ENCODE results near the gene PSME3.
A peak's percentile ranks its signal among the peaks of the same experiment; 100 is the strongest.

Gene PSME3, protein sequence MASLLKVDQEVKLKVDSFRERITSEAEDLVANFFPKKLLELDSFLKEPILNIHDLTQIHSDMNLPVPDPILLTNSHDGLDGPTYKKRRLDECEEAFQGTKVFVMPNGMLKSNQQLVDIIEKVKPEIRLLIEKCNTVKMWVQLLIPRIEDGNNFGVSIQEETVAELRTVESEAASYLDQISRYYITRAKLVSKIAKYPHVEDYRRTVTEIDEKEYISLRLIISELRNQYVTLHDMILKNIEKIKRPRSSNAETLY

DNA sequence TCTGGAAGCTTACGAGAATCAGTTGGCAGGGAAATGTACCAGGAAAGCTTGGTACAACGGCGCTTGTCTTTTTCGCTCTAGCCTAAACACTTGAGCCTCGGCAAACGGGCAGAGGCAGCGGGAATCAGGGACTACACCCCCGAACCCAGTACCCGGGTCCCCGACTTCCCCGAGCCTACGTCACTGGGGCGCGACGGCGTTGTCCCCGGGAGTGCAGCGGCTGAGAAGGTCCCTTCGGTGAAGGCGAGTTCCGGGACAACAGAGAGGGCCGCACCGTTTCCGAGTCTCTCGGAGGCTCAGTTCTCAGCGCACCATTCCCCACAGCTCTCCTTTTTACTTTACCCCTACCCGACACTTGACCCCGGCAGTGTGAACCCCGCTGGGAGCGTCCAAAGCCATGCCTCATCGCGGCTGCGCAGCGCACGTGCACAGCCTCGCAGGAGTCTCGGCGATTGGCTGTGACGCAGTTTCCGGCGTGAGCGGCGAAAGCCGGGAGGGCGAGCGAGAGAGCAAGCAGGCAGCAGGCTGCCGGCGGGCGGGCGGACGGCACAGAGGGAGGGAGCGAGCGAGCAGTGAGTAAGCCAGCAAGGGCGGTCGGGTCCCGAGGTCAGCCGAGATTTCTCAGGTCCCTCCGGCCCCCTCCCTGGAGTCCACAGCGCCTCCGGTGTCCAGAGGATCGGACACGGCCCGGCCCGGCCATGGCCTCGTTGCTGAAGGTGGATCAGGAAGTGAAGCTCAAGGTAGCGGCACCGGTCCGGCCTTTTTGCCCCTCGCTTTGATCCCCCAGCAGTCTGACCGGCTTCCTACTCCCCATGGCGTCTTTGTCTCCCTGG, at the start of gene PSME3:
Gene PSME3 (plus strand): TSS at position 464 of the 833 bp plus-strand sequence. CDS start 235 bp downstream, at position 699.
- DNase-seq (ENCODE audit: low read depth in 1 of 2, low spot score in 1 of 2), result peak; percentile 75 to 84

DNA sequence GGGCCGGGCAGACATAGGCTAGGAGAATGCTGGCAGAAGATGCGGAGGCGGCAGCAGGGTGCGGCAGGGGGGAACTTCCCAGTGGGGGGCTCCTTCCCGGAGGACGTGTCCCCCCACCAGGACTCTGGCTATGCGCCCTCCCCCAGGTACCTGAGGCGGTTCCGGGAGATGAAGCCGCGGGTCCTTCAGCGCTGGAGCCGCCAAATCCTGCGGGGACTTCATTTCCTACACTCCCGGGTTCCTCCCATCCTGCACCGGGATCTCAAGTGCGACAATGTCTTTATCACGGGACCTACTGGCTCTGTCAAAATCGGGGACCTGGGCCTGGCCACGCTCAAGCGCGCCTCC, 49.4 kb upstream of the PSME3 start:
- no peak for DNase-seq (ENCODE audit: low read depth in 1 of 2, low spot score in 1 of 2)

DNA sequence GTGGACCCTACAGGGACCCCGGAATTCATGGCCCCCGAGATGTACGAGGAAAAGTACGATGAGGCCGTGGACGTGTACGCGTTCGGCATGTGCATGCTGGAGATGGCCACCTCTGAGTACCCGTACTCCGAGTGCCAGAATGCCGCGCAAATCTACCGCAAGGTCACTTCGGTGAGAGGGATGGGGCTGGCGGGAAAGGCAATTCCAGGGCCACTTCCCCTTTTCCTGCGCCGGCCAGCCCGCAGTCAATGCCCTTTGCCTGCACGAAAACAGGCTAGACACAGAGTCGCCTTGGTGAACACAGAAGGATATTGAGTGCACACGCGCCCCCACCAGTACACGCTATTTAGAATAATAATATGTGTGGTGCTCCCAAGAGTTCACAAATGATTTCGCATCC, 48.8 kb upstream of the PSME3 start:
- DNase-seq (ENCODE audit: low read depth in 1 of 2, low spot score in 1 of 2), result no peak

DNA sequence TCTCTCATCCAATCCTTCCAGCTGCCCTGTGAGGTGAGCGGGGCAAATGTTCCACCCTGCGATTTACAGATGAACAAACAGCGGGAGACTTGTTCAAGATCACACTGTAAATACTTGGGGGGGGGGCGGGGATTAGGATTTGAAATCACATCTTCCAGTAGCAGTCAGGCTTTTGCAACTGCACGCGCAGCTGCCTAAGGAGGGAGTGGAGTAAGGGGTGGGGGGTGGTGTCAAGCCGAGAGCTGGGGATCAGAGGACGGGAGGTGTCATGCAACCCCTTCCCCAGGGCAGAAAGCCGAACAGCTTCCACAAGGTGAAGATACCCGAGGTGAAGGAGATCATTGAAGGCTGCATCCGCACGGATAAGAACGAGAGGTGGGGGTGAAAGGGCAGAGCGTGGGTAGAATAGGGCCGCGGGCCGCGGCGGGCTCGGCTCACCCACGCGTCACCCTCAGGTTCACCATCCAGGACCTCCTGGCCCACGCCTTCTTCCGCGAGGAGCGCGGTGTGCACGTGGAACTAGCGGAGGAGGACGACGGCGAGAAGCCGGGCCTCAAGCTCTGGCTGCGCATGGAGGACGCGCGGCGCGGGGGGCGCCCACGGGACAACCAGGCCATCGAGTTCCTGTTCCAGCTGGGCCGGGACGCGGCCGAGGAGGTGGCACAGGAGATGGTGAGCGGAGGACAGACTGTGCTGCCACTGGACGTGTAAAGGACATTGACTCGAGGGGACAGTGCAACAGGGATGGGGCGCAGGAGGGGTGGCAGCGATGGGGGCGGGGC, 48.2 kb upstream of the PSME3 start:
- DNase-seq (ENCODE audit: low read depth in 1 of 2, low spot score in 1 of 2), result no peak

DNA sequence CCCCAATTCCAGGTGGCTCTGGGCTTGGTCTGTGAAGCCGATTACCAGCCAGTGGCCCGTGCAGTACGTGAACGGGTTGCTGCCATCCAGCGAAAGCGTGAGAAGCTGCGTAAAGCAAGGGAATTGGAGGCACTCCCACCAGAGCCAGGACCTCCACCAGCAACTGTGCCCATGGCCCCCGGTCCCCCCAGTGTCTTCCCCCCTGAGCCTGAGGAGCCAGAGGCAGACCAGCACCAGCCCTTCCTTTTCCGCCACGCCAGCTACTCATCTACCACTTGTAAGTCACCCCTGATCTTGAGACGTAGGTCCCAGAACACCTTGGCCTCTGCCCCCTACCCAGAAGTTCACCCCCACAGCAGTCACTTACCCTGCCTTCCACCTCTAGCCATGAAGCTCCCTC, 45.9 kb upstream of the PSME3 start:
- DNase-seq (ENCODE audit: low read depth in 1 of 2, low spot score in 1 of 2), result no peak

DNA sequence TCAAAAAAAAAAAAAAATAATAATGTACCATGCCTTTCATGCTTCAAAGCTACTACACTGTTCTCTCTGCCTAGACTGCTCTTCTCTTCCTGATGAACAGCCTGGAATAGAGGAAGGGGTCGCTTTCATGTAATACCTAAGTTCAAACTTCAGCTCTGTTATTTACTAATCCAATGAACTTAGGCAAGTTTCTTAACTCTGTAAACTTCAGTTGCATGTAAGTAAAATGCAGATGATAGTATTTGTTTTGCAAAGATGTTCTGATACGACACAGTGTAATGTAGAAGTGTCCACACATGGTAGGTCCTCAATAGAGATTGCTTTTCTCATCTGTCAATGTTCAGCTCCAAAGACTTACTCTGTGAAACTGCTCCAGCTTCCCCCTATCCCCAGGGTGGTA, 41.2 kb upstream of the PSME3 start:
- no peak for DNase-seq (ENCODE audit: low read depth in 1 of 2, low spot score in 1 of 2)

DNA sequence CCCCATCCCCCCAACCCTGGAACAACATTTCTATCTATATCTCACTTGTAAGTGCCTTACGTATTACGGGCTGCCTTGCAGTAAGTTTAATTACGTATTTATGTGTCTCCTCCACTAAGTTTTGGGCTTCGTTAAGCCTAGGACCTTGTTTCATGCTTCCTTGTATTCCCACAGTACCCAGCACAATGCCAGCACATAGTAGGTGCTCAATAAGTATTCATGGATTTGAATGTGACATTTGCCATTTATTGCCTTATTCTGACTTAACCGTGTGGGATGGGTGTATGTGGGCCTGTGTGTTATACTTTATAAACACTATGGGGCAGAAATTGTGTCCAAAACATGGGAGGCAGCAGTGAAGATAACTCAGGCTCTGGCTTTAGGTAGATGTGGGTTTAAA, 40.7 kb upstream of the PSME3 start:
- no peak for DNase-seq (ENCODE audit: low read depth in 1 of 2, low spot score in 1 of 2)

DNA sequence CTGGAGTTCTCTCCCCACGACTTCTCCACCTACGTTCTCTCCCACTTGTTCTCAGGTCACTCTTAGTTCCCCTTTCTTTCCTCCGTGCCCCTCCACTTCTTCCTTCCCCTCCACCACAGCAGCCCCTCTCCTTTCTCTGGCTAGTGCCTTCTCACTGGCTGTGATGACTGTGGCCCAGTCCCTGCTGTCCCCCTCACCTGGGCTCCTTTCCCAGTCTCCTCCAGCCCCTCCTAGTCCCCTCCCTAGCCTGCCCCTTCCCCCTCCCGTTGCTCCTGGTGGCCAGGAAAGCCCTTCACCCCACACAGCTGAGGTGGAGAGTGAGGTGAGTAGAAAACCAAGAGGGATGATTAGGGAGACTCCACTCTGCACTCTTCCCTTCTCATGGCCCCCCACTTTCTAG, 38.1 kb upstream of the PSME3 start:
- no peak for DNase-seq (ENCODE audit: low read depth in 1 of 2, low spot score in 1 of 2)

DNA sequence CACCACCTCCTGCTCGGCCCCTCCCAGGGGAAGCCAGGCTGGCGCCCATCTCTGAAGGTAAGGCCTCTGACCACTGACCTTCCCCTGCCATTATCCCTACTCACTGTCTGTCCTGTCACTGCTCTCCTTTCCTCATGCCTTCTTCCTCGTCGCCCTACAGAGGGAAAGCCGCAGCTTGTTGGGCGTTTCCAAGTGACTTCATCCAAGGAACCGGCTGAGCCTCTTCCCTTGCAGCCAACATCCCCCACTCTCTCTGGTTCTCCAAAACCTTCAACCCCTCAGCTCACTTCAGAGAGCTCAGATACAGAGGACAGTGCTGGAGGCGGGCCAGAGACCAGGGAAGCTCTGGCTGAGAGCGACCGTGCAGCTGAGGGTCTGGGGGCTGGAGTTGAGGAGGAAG, 37.7 kb upstream of the PSME3 start:
- DNase-seq (ENCODE audit: low read depth in 1 of 2, low spot score in 1 of 2), result no peak

DNA sequence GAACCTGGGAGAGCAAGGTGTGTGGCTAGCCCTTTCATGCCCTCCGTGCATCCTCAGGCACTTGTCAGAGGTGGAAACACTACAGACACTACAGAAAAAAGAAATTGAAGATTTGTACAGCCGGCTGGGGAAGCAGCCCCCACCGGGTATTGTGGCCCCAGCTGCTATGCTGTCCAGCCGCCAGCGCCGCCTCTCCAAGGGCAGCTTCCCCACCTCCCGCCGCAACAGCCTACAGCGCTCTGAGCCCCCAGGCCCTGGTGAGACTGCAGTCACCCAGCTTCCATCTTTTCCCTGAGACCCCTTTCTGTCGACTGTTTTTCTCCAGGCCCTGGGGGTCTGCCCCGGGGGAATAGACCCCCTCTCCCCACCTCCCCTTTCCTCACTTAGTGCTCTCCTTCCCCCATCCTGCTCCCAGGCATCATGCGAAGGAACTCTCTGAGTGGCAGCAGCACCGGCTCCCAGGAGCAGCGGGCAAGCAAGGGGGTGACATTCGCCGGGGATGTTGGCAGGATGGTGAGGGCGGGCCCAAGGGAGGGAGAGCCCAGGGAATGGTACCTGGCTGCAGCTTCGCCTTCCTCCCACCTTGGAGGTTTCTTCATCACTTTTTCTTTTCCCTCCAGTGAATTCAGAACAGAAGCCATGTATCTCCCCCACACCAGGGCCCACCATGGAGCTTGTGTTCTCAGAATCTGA, 37.0 kb upstream of the PSME3 start:
- DNase-seq (ENCODE audit: low read depth in 1 of 2, low spot score in 1 of 2), result no peak

DNA sequence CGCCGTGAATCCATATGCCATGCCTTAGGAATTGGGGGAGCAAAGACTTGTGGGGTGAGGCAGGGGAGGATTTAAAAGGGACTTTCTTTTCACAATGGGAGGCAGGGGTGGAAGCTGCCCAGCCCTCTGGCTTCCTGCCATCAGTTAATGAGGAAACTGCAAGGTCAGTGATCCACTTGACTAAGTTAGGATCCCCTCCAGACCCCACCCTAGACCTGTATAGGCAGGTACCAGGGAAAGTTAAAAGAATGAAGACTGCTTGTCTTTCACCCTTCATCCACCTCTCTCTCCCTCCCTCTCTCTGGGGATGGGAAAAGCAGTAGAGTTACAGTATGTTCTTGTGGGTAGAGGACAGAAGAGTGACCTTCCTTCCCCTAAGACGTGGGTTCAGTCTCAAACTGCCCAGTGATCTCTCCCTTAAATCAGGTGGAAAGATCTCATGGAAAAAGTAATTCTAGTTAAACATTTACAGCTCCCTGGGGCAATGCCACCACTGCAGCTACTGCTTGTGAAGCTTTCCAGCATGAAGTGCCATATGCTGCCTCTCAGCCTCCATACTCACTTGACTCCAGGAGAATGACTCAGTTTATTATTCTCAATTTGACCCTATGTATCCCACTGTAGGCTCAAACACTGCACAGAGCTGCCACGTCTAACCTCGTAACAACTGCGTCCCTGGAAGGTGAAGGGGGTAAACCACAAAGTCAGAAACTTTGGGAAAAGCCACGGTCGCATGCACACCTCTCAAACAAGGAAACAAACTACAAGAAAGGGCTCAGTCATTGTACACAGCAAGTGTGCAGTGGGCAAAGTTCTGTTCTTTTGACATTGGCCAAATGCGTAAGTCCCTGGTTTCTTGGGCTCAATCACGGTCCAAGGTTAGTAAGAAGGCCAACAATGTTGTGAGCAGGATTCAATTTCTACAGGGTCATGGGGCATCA, 35.9 kb upstream of the PSME3 start:
- no peak for DNase-seq (ENCODE audit: low read depth in 1 of 2, low spot score in 1 of 2)

DNA sequence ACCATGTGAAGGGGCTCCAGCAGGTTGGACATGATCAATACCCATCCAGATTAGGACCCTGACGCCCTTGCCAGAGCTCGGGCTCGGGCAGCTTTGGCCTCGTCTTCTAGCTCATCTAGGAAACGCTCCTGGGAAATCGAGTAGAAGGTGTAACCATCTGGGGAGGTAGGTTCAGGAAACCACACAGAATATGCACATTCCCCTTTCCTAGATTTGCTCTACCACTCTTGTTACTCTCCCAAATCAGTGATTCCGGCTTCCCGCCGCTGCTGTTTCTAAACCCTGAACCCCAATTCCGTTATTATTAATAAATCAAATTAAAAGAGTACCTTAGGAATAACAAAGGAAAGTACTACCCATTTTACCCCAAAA, 35.2 kb upstream of the PSME3 start:
- DNase-seq (ENCODE audit: low read depth in 1 of 2, low spot score in 1 of 2), result no peak

DNA sequence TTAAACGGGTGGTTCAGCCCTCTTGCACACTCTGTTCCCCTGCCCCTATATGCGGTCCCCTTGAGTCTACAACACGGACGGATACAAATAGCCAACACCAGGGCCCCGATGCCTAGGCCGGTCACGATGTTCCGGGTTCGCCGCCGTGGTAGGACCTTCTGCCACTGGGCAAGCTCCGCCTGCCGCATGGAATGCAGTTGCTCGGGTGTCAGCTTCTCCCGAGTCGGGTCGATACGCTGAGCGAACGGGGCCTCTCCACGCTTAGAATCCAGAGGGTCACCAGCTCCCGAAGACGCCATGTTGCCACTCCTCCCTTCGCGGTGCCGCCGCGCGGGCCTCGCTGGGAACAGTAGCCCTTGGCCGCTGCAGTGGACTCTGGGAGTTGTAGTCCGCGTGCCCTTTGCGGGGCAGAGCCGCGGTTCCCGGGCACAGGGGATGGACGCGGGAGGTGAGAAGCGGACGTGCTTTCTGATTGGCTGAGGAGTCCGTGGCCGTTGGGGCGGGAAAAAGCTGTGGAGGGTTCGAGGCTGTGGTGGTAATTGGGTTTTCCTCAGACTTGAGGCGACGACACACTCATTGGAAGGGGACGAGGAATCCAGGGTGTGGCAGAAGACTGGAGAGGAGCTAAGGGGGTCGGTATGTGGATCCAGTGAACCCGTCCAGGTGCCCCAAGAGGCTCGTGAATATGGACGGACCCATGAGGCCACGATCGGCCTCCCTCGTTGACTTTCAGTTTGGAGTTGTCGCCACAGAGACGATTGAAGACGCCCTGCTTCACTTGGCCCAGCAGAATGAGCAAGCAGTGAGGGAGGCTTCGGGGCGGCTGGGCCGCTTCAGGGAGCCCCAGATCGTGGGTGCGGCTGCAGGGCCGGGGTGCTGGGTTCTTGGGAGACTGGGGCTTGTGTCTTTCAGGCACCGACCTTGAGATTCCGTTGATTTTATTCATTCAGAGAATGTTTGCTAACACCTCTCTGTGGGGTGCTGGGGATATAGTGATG, 34.5 kb upstream of the PSME3 start, which contains the start of the genes CNTD1 and COA3:
Gene CNTD1 (plus strand): TSS at position 479 of the 998 bp plus-strand sequence. CDS start 207 bp downstream, at position 686.
Gene COA3 (minus strand): TSS at position 322 of the 998 bp plus-strand sequence. CDS start 23 bp downstream, at position 299.
- DNase-seq (ENCODE audit: low read depth in 1 of 2, low spot score in 1 of 2), result peak; percentile 37 to 69

DNA sequence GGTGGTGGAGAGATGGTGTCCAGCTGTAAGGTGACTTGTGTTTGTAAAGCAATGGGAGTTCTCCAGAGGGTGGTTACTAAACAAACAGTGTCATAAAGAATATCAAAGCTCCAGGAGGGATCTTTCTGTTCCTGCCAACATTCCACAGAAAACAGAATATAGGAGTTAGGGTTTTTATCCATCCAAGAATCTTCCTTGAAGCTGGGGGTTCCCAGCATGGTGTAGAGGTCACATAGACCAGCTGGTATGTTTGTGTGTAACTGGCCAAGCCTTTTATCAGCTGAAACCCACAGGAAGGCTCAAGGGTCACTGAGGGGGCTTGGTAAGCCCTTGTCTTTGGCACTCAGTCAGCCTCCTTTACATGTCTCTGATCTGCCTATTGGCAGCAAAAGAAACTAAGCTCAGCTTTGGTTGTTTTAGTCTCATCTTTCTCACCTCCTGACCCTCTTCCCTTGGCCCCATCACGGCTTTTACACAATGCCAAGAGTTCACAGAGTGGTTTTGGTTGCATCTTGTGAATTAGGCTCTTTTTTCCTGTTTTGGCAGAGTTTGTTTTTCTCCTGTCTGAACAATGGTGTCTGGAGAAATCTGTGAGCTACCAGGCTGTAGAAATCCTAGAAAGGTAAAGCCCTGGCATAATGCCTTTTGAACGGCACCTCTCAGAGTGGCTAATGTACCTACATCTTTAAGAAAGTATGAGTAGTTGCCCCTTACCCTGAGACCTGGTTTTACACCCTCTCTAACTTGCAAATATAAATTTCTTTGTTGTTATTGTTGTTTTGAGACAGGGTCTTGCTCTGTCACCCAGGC, 29.9 kb upstream of the PSME3 start:
- DNase-seq (ENCODE audit: low read depth in 1 of 2, low spot score in 1 of 2), result no peak

DNA sequence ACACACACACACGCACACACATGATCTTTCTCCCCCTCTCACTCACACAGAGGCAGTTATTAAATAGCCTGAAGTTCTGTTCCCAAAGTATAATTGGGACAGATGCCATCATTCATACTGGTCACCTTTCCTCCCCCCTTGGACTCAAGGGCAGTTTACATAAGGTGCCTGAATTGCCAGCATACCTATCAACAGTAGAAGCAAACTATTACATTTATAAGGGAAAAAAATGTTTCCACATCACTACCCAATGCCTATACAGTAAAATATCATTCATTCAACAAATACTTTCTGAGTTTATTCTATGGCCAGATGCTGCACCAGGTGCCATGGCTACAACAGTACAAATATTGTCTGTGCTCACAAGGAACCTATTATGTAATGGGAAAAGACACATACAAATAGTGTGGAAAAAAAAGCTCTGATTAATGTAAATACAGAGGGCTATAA, 28.3 kb upstream of the PSME3 start:
- DNase-seq (ENCODE audit: low read depth in 1 of 2, low spot score in 1 of 2), result no peak

DNA sequence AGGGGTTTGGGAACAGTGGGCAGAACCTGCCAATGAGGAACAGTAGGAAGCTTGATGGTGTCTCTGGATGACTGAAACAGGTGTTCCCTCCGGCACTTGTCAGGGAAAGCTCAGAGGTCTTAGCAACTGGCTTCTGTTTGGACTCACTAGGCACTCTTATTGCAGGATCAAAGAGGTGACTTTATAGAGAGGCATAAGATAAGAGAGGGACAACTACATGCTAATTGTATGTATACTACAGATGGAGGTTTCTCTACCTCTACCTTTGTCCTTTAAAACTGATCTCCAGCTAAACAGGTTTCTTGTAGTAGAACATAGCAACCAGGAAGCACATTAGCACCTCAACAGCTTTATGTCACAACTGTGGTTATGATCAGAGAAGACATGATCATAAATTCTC, 26.9 kb upstream of the PSME3 start:
- DNase-seq (ENCODE audit: low read depth in 1 of 2, low spot score in 1 of 2), result no peak

DNA sequence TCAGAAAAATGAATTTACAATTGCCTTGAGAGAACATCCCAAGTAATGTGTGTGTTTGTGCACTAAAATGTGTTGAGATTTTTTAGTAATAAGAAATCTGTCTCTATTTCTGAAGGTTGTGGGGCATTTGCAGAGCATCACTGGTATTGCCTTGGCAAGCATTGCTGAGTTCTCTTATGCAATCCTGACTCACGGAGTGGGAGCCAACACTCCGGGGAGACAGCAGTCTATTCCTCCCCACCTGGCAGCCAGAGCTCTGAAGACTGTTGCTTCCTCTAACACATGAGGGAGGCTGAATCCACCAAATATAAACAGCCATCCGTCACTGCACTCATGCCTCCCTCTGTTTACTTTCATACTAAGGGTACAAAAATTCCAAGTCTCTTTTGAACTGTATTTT, 23.9 kb upstream of the PSME3 start:
- DNase-seq (ENCODE audit: low read depth in 1 of 2, low spot score in 1 of 2), result no peak

All from stimulated activated CD4-positive, alpha-beta T cell treated with anti-CD3 and anti-CD28 coated beads, Interleukin-15, amount 100 ng/mL, for 1 hour (primary cell).